HepG2 (cell line): Measurements from ENCODE around the gene PID1. TPM values are rescaled to one million over a fixed set of nuclear protein-coding genes. Genes with fewer than 3 reads are reported as not detected.

Experiments used
- ATAC-seq: fragments of 200-7000 bp; cut with Tn5 transposase; 3 replicates; pipeline ENCODE4 v1.9.1; 2020; ENCODE audit warnings: mild to moderate bottlenecking, moderate library complexity
- BruUV-seq: library from RNA; stranded (reverse); fragments of 400-500 nt; replicated peaks from 2 replicates; lab custom pipeline; 2021; lab: Mats Ljungman, UMichigan
- CTCF ChIA-PET: fragments of 300-600 bp; formaldehyde crosslinking; extraction: SDS; loops from one replicate; lab custom pipeline; 2021; ENCODE audit warnings: low total read pairs, inconsistent platforms, low intra/inter-chr PET ratio; lab: Yijun Ruan, JAX
- POLR2A ChIA-PET: fragments of 350-600 bp; sonication (Branson Sonifier 250); formaldehyde crosslinking; loops from one replicate; lab custom pipeline; 2020; ENCODE audit warnings: antibody characterized with exemption, inconsistent platforms; lab: Yijun Ruan, JAX
- DNase-seq: peaks from one replicate; pipeline ENCODE4 v3.0.0-alpha.2; 2015; ENCODE audit warnings: low spot score
- FAIRE-seq: peaks from 3 replicates; lab custom pipeline; 2011; peaks lifted over from hg19 to GRCh38; lab: Jason Lieb, UNC
- H2AFZ ChIP-seq: one replicate; pipeline ENCODE4 v1.6.1; 2011; ENCODE audit warnings: low read length, inconsistent platforms
- H3K27ac ChIP-seq: fragments of 300-600 bp; 3 replicates; pipeline ENCODE4 v1.8.0; 2011; ENCODE audit warnings: mixed run types, mild to moderate bottlenecking, mixed read lengths, low read length, inconsistent platforms; ENCODE audit not compliant: insufficient read depth; ENCODE audit errors: extremely low read length
- H3K27me3 ChIP-seq, 2 experiments: fragments of 200-600 bp in 1 of 2; 2 replicates in 1 of 2; 3 replicates in 1 of 2; pipeline versions ENCODE4 v1.6.0 to v1.8.0; 2011; ENCODE audit warnings: low read length in 2 of 2, mild to moderate bottlenecking in 2 of 2, moderate library complexity in 2 of 2, inconsistent platforms in 1 of 2; ENCODE audit not compliant: insufficient read depth in 2 of 2, control insufficient read depth in 1 of 2
- H3K36me3 ChIP-seq, 2 experiments: fragments of 200-600 bp in 1 of 2; replicated peaks in 1 of 2; 2 replicates in 1 of 2; 3 replicates in 1 of 2; pipeline versions ENCODE4 v1.5.1 to v1.8.0; 2011; ENCODE audit warnings: low read length in 2 of 2, inconsistent platforms in 1 of 2; ENCODE audit not compliant: insufficient read depth in 2 of 2, control insufficient read depth in 1 of 2
- H3K4me1 ChIP-seq: 2 replicates; pipeline ENCODE4 v1.5.1; 2012; ENCODE audit warnings: low read length, inconsistent platforms; ENCODE audit not compliant: insufficient read depth
- H3K4me2 ChIP-seq: 2 replicates; pipeline ENCODE4 v1.6.0; 2011; ENCODE audit warnings: low read depth, low read length, inconsistent platforms
- H3K4me3 ChIP-seq, 3 experiments: fragments of 200-600 bp in 1 of 3; sonication (generic), shearing (Covaris generic) in 1 of 3; replicated peaks in 1 of 3; 2 replicates each; pipeline ENCODE4 v1.5.1; 2011 to 2016; ENCODE audit warnings: low read length in 3 of 3, inconsistent platforms in 2 of 3, low read depth in 2 of 3, mild to moderate bottlenecking in 2 of 3, control low read depth in 1 of 3, mixed read lengths in 1 of 3; ENCODE audit not compliant: insufficient read depth in 1 of 3
- H3K79me2 ChIP-seq: one replicate; pipeline ENCODE4 v1.6.1; 2011; ENCODE audit warnings: low read length, inconsistent platforms; ENCODE audit not compliant: insufficient read depth
- H3K9ac ChIP-seq: 2 replicates; pipeline ENCODE4 v1.6.0; 2011; ENCODE audit warnings: mild to moderate bottlenecking, low read depth, low read length, inconsistent platforms; ENCODE audit not compliant: insufficient read depth
- H3K9me3 ChIP-seq: 2 replicates; pipeline ENCODE4 v1.5.1; 2012; ENCODE audit warnings: mild to moderate bottlenecking, low read length
- H4K20me1 ChIP-seq: 2 replicates; pipeline ENCODE4 v1.6.0; 2011; ENCODE audit warnings: inconsistent platforms, mild to moderate bottlenecking, low read length, moderate library complexity; ENCODE audit not compliant: insufficient read depth
- CREB3 ChIP-seq: sonication (generic); formaldehyde crosslinking; IDR thresholded peaks from 2 replicates; pipeline ENCODE4 v1.5.0; 2020; ENCODE audit warnings: missing genetic modification reagents
- GATA4 ChIP-seq: sonication (generic); IDR thresholded peaks from 2 replicates; pipeline ENCODE4 v1.6.1; 2016; ENCODE audit warnings: antibody characterized with exemption, low read depth, borderline replicate concordance
- HNRNPLL ChIP-seq: fragments of 200-400 bp; formaldehyde crosslinking; IDR thresholded peaks from 2 replicates; pipeline ENCODE4 v1.6.1; 2017; ENCODE audit warnings: mild to moderate bottlenecking, low read depth, low read length; ENCODE audit not compliant: poor library complexity, severe bottlenecking
- MEIS2 ChIP-seq: sonication (generic); formaldehyde crosslinking; IDR thresholded peaks from 2 replicates; pipeline ENCODE4 v1.9.0; 2021; ENCODE audit warnings: mild to moderate bottlenecking, missing genetic modification reagents
- MYPOP ChIP-seq: sonication (generic); formaldehyde crosslinking; IDR thresholded peaks from 2 replicates; pipeline ENCODE4 v1.8.1; 2023; ENCODE audit warnings: mild to moderate bottlenecking, moderate library complexity, missing genetic modification reagents
- SP1 ChIP-seq, 2 experiments: fragments of 450-650 bp in 1 of 2; sonication (generic) in 1 of 2; formaldehyde crosslinking in 1 of 2; IDR thresholded peaks; 2 replicates each; pipeline versions ENCODE4 v1.4.0 to v1.6.1; 2016 to 2020; ENCODE audit warnings: missing genetic modification reagents in 1 of 2
- SRSF4 ChIP-seq: fragments of 200-400 bp; formaldehyde crosslinking; IDR thresholded peaks from one replicate; pipeline ENCODE4 v1.6.1; 2018; ENCODE audit warnings: mild to moderate bottlenecking, low read depth, low read length, moderate library complexity; ENCODE audit not compliant: poor library complexity, severe bottlenecking
- TAF15 ChIP-seq: fragments of 200-400 bp; formaldehyde crosslinking; IDR thresholded peaks from one replicate; pipeline ENCODE4 v1.6.1; 2018; ENCODE audit warnings: mild to moderate bottlenecking, low read depth, low read length; ENCODE audit not compliant: poor library complexity, severe bottlenecking
- TFAP4 ChIP-seq: sonication (generic); IDR thresholded peaks from 2 replicates; pipeline ENCODE4 v1.6.1; 2016; ENCODE audit warnings: low read depth, borderline replicate concordance
- ZMYM2 ChIP-seq: sonication (generic); formaldehyde crosslinking; IDR thresholded peaks from 2 replicates; pipeline ENCODE4 v1.8.0; 2022; ENCODE audit warnings: mild to moderate bottlenecking, missing genetic modification reagents
- ZNF124 ChIP-seq: sonication (generic); formaldehyde crosslinking; IDR thresholded peaks from 2 replicates; pipeline ENCODE4 v1.4.0; 2020; ENCODE audit warnings: missing genetic modification reagents
- ZNF331 ChIP-seq: sonication (generic); formaldehyde crosslinking; IDR thresholded peaks from 2 replicates; pipeline ENCODE4 v1.4.0; 2020; ENCODE audit warnings: missing genetic modification reagents
- ZNF446 ChIP-seq: sonication (generic); formaldehyde crosslinking; IDR thresholded peaks from 2 replicates; pipeline ENCODE4 v1.5.0; 2020; ENCODE audit warnings: mild to moderate bottlenecking, missing genetic modification reagents
- ZNF501 ChIP-seq: sonication (generic); formaldehyde crosslinking; IDR thresholded peaks from 2 replicates; pipeline ENCODE4 v1.5.1; 2020; ENCODE audit warnings: mild to moderate bottlenecking, moderate library complexity, missing genetic modification reagents
- ZNF558 ChIP-seq: sonication (generic); formaldehyde crosslinking; IDR thresholded peaks from 2 replicates; pipeline ENCODE4 v1.9.0; 2022; ENCODE audit warnings: mild to moderate bottlenecking, missing genetic modification reagents, borderline replicate concordance
- ZSCAN22 ChIP-seq: sonication (generic); formaldehyde crosslinking; IDR thresholded peaks from 2 replicates; pipeline ENCODE4 v1.4.0; 2020; ENCODE audit warnings: mild to moderate bottlenecking, missing genetic modification reagents
- WGBS: methylation state at CpG from one replicate; pipeline ENCODE4 v1.1.6; 2017; ENCODE audit warnings: low lambda C conversion rate; 5-methylcytosine and 5-hydroxymethylcytosine counted together
- in situ Hi-C: cut with HindIII; loops from 2 replicates; pipeline ENCODE4 v1.10.0; 2017; ENCODE audit warnings: low pct_unique_long_range_greater_than_20kb; ENCODE audit not compliant: extremely low pct_ligation_motif_present
- intact Hi-C: fragments of 100-400 bp; cut with micrococcal nuclease; formaldehyde crosslinking; loops from one replicate; pipeline ENCODE4 v1.10.0; 2022; ENCODE audit not compliant: unreplicated experiment
- polyA plus RNA-seq, 8 experiments: library from polyadenylated mRNA; depleted of rRNA in 3 of 8; stranded (reverse) in 7 of 8; unstranded in 1 of 8; fragments of >200 nt; fragmentation: Illumina TruSeq in 4 of 8; extraction: Trizol in 4 of 8; gene quantifications; 2 replicates each; pipeline versions ENCODE4 v1.2.1 to v1.2.3, GENCODE V29; 2011 to 2016; ENCODE audit warnings: low read depth in 4 of 8, missing spikeins in 1 of 8, mixed read lengths in 1 of 8; ENCODE audit not compliant: insufficient read depth in 1 of 8
- total RNA-seq, 5 experiments: library from RNA; depleted of rRNA; stranded (reverse); fragments of >200 nt; fragmentation: Illumina TruSeq; extraction: Trizol; gene quantifications; 2 replicates each; pipeline ENCODE4 v1.2.3, GENCODE V29; 2016; ENCODE audit warnings: low read depth in 1 of 5

The PID1 gene
- total and polyA plus RNA-seq, 2 of the 13 experiments (the other 11 are each of a cell fraction or from before 2014, with no cell fraction given): 0.15 to 0.18 TPM

DNA sequence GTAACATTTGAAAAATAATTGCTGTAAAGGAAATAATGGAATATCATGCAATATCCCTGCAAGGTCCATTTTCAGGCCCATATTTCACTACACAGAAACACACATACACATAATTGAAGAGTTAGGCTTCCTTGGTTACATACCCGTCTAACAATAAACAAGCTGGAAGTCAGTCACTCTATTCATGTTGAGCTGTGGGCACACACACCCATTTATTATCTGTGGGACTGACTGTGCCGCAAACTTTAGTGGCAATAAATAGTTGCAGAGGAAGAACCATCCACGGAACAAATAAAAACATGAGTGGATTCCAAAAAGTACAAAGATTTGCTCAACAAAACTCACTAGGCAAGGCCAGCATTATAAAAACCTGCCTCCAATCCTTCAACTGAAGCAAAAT is 24.8 kb downstream of the PID1 start:
- intact Hi-C loops: no loop called here
- no peak for TF ChIP-seq MEIS2 (CRISPR knock-in tag)
- no peak for TF ChIP-seq ZNF331 (CRISPR knock-in tag)
- TF ChIP-seq TAF15: no peak
- no peak for TF ChIP-seq ZNF446 (CRISPR knock-in tag)
- 82% methylated on average over 3 of the region's 3 CpGs for WGBS

GRCh38 chr2:229244975-229245374 is 26.1 kb downstream of the PID1 start:
- Histone ChIP-seq H3K9me3 (peaks cover 100% of the 10 kb centered on the region), H3K4me1 (no peaks in the 10 kb centered on the region), H3K27me3 (no peaks in the 10 kb centered on the region), H2AFZ (no peak overlapping the region), H3K27ac (no peak overlapping the region), H4K20me1 (no peaks in the 10 kb centered on the region), H3K4me3 (no peak overlapping the region), H3K36me3 (no peaks in the 10 kb centered on the region), H3K9ac (no peak overlapping the region), H3K4me2 (no peak overlapping the region), H3K79me2 (no peaks in the 10 kb centered on the region)
- WGBS: 74% methylated on average over 2 of the region's 2 CpGs
- ChIA-PET POLR2A (no interaction called here), CTCF (no interaction called here)
- FAIRE-seq (no peak), ATAC-seq (no peak), DNase-seq (no peak)
- BruUV-seq: no TSS peak
- intact Hi-C loops (no loop called here), in situ Hi-C loops (no loop called here)
- TF ChIP-seq ZNF501 (no peak), TFAP4 (no peak), SP1 (IDR thresholded peaks at IDR 0.05) (no peak), SP1 (CRISPR knock-in tag; IDR thresholded peaks at IDR 0.05) (no peak), ZNF124 (no peak), ZMYM2 (CRISPR knock-in tag) (no peak), GATA4 (no peak), ZSCAN22 (CRISPR knock-in tag) (no peak), CREB3 (CRISPR knock-in tag) (no peak), SRSF4 (no peak), HNRNPLL (no peak), ZNF558 (CRISPR knock-in tag) (no peak), MYPOP (CRISPR knock-in tag) (no peak)

More for the DNA sequence above, 24.8 kb downstream of the PID1 start:
- no peak for ATAC-seq
- ChIA-PET CTCF (no interaction called here), POLR2A (no interaction called here)
- no TSS peak for BruUV-seq
- Histone ChIP-seq H3K9ac (no peak overlapping the region), H3K4me1 (no peaks in the 10 kb centered on the region), H3K27ac (no peak overlapping the region), H3K4me3 (no peak overlapping the region), H3K79me2 (no peaks in the 10 kb centered on the region), H2AFZ (no peak overlapping the region), H3K9me3 (peaks cover 100% of the 10 kb centered on the region), H3K27me3 (no peaks in the 10 kb centered on the region), H3K4me2 (no peak overlapping the region), H4K20me1 (no peaks in the 10 kb centered on the region), H3K36me3 (no peaks in the 10 kb centered on the region)
- no peak for FAIRE-seq
- in situ Hi-C loops: no loop called here
- DNase-seq: no peak
